SK-N-SH (cell line): ENCODE data around the gene MPP3.

Source experiments
- POLR2AphosphoS5 ChIP-seq: IDR thresholded peaks from 2 replicates; pipeline ENCODE4 v1.6.1; 2012; ENCODE audit warnings: low read depth, low read length
- TF ChIP-seq, protein P1 (sequence below): fragments of 200-600 bp; sonication (generic); IDR thresholded peaks from 2 replicates; pipeline ENCODE4 v1.6.1; 2017; ENCODE audit warnings: antibody characterized with exemption, mild to moderate bottlenecking, moderate library complexity
- TF ChIP-seq, protein P2 (sequence below): IDR thresholded peaks from 2 replicates; pipeline ENCODE4 v1.4.0; 2012; ENCODE audit warnings: low read depth, borderline replicate concordance

DNA sequence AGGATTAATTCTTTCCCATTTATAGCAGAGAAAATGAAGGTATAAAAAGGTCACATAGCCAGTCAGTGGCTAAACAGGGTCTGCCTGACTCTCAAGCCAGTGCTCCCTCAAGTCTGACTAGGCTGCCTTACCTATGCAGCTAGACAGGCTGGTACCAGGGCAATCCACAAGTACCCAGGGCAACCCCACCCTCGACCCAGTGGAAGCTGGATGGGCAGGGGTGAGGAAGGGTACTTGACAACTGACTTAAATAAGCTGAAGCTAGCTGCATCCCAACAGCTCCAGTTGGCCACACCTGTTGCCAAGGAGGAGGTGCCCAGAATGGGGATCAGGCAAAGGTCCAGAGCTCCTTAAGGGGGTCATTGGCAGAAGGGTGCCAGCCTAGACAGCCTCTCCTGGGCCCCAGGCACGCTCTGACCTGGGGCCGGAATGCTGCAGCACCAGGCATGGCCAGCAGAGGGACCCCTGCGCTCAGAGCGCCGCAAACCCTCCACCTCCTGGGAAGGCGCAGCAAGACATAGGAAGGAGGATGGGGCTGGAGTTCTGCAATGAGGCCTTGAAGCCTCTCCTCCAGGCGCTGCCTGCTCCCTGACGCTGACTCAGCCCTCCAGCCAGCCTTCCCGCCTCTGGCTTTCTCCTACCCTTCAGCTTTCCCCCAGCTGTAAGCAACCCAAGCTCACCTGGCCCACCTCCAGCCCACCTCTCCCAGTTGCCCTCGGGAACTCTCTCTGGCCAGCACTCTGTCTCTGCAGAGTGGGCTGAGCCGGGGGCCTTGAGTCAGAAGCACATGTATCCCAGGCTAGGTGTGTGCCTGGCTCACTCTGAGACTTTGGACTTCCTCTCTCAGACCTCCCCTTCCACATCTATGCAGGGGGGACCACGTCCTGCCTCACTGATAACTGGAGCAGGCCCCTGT, 45.6 kb upstream of the MPP3 start:
- TF ChIP-seq POLR2AphosphoS5, result no peak
- TF ChIP-seq, protein P1, sequence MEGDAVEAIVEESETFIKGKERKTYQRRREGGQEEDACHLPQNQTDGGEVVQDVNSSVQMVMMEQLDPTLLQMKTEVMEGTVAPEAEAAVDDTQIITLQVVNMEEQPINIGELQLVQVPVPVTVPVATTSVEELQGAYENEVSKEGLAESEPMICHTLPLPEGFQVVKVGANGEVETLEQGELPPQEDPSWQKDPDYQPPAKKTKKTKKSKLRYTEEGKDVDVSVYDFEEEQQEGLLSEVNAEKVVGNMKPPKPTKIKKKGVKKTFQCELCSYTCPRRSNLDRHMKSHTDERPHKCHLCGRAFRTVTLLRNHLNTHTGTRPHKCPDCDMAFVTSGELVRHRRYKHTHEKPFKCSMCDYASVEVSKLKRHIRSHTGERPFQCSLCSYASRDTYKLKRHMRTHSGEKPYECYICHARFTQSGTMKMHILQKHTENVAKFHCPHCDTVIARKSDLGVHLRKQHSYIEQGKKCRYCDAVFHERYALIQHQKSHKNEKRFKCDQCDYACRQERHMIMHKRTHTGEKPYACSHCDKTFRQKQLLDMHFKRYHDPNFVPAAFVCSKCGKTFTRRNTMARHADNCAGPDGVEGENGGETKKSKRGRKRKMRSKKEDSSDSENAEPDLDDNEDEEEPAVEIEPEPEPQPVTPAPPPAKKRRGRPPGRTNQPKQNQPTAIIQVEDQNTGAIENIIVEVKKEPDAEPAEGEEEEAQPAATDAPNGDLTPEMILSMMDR, result peak; percentile 89
- TF ChIP-seq, protein P2, sequence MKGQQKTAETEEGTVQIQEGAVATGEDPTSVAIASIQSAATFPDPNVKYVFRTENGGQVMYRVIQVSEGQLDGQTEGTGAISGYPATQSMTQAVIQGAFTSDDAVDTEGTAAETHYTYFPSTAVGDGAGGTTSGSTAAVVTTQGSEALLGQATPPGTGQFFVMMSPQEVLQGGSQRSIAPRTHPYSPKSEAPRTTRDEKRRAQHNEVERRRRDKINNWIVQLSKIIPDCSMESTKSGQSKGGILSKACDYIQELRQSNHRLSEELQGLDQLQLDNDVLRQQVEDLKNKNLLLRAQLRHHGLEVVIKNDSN, result no peak
